Activated T-helper 1 cell treated with anti-CD3 and anti-CD28 coated beads, Interleukin-2, amount 50 U/mL, for 16 hours (primary cell): ENCODE measurements around the gene RFTN1.

ENCODE experiments used
- DNase-seq, 2 donors: peaks; one replicate each; pipeline ENCODE4 v3.0.0-alpha.2; 2020; ENCODE audit warnings: low read depth in 1 of 2, low spot score in 1 of 2

RFTN1 gene

DNA sequence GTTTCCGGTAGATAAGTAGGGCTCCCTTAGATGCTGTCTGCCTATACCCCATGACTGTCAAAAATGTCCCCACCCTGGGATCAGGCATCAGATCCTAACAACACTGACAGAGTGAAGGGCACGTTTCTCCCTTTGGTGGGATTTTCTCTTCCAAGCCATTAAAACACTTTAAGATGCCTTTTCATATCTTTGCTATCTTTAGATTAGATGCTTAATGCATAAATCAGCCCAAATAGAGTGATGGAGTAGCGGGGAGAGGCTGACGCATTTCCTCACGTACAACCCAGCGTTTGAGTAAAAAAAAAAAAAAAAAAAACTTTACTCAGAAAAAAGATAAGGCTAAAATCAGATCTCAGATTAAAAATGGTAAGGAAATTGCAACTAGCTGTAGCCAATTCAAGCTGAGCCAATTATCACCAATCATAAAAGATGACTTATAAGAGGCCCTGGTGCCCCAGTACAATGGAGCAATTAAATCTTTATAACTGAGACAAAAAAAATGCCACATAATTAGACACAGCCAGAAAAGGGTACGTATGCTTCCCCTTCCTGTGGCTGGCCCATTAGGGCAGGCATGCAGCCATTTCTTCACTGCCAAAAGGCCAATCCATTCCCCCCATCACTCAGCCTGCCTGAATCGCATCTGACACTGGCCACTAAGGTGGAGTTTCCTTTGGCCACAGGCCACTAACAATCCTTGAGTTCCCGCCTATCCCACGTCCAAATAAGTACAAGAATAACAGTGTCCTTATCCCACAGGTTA, 45.0 kb downstream of the RFTN1 start:
- no peak for DNase-seq

DNA sequence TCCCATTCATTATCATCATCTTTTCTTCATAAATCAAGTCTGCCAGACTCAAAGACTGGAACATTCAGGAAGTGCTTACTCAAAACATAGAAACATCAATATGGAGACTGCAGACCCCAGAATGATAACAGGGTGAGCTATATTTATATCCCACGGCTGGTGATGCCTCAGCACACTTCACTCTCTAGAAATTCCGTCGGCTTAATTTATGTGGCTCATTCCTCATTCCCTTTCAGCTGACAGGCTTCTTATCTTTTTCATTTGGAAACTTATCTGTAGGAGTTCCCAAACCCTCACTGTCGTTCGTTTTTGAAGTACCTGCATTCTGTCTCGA, 45.5 kb downstream of the RFTN1 start:
- no peak for DNase-seq

DNA sequence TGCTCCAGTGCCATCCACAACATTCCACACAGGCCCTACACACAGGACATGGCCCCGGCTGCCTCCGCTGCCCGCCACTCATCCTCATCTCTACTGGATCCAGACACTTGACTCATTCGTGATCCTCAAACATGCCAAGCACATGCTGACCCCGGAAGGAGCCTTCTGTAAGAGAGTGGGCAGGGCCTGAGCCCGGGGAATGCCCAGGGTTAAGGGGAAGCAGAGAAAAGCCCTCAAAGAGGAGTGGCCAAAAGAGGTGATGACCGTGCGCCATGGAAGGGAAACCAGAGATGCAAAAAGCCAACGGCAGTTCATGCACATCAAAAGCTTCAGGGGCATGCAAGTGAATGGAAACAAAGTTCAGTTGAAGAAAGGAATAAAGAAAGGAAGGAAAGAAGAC, 46.1 kb downstream of the RFTN1 start:
- no peak for DNase-seq

DNA sequence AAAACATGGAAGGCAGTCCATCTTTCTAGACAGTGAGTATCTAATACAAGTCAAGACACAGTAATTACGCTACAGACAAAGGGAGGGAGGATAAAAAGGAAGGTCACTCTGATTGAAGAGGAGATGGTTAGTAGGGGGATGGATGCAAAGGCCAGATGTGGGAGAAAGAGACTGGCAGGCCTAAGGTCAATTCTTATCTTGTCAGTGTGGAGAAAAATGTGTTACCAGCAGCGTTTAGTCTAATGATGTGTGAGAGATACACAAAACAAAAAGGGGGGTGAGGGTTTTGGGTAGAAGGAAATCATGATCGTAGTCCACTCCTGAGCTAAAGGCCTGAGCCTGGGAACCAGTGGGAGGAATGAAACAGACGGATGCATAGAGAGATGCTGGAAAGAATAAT, 46.7 kb downstream of the RFTN1 start:
- DNase-seq: no peak

DNA sequence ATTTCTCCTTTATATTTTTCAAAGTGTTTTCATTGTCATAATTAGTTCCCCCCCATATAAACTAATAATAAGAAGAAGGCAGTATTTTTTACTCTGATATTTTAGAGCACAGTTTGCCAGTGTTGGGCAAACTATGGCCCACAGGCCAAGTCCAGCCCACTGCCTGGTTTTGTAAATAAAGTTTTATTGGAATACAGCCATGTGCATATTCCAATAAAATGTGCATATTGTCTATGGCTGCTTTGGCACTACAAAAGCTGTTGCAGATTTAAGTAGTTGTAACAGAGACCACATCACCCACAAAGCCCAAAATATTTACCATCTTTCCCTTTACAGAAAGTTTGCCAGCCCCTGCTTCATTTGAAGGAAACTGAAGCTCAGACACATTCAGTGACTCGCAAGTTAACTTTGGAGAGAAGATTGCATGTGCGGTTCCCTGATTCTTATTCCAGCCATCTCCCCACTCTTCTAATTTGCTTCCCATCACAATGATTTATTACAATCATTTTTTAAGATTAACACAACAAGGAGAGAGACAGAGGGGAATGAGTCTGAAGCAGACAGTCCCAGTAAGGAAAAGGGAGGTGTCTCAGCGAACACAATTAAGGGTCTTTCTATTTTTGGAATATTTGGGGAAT, 48.9 kb downstream of the RFTN1 start:
- DNase-seq: no peak

DNA sequence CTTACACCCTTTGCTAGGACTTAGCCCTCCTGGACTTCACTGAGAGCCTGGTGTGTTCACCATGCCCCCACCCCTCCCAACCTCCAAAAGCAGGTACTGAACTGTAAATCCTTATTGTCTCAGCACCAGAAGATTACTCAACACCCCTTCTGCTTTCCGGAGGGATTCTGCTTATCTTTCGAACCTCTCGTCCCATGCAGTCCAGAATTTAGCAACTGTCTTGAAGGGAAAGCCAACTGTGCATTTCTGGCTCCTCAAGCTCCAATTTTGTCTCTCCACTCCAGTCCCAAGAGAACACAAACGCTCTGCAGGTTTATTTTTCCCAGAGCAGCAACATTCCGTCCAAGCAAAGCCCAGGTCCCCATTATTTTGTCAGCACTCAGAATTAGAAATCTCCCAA, 49.6 kb downstream of the RFTN1 start:
- DNase-seq: no peak

DNA sequence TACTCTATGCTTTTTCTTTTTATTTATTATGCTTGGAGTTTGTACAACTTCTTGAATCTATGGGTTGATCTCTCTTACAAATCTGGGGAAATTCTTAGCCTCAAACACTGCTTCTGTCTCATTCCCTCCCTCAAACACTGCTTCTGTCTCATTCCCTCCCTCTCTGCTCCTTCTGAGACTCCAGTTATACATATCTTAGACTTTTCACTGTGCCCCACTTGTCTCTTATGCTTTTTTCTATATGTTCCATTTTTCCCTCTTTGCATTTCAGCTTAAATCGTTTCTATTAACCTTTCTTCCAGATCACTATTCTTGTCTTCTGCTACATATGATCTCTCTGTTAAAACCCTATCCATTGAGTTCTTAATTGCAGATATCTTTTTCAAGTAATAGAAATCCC, 50.4 kb downstream of the RFTN1 start:
- no peak for DNase-seq

DNA sequence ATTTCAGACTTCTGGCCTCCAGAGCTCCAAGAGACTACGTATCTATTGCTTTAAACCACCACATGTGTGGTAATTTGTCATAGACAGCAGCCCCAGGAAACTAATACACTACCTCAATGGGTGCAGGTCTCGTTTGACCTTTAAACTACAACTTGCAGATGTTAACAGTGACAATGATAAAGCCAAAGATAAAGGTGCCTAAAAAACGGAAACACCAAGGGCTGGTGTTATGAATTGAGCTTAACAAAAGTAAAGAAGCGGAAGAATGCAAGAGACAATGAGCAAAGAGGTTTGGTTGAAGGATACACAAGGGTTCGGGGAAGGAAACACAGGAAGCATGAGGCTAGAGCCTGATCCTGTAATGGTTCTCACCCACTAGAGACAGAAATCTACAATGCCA, 50.8 kb downstream of the RFTN1 start:
- DNase-seq: no peak

DNA sequence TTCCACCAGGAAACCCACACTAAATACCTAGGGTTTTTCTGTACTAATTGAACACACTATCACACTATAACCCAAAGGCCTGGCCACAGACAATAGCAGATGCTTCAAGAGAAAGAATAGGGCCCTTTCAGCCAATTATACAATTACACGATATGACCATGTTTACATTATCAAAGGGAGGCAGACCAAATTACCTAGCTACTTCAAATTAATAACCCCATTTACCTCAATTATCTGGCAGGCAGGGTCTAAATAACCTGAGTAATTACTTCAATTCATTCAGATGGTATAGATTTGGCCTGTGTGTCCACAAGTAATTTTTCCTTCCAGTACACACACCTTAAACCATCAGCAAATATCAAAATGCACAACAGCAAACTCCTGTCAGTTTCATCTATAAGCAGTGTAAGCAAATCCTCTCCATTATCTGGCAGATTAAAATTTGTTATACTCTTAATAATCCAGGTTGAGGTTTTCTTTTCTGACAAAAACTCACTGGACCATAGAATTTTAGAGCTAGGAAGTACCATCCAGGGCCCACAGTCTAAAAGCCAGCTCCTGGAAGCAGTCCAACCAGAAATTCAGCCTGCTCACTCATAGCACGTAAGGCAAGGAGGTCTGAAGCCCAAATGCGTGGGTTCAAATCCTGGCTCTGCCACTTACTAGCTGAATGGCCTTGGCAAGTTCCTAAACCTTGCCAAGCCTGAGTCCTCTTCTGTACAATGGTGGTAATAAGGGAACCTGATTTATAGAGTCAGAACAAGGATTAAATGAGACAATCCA, 51.8 kb downstream of the RFTN1 start:
- DNase-seq: no peak

DNA sequence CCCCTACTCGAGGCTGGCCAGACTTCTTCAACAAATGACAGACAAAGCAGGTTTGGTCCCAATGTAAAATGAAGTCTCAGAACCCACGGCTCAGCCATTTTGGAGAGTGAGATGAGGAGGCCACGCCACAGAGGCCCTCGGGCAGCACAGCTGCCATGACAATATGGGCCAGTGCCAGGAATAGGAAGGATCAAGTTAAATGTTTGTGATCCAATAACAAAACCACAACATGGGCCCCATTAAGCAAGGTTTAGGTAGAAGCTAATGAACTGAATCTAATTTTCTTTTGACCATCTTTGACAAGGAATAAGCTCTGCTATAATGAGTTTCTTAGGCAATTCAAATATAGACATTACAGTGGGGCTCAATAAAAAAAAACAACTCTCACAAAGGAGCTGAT, 52.6 kb downstream of the RFTN1 start:
- DNase-seq: no peak

DNA sequence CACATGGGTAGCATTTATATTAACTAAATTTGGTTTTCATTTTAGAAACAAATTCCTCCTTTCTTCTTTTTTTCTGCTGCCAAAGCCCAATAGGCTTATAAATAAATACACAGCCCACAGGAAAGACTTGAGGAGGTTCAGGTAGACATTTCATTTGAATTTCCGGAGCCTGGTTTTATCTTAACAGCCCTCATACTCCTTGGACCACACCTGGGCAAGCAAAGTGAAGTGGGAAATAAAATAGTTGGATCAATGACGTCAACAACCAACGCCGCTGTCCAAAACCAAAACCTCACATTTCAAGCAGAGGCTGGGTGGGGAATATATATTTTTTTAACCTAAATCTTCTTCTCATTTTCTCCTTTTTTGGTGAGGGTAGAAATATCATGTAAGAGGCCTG, 53.2 kb downstream of the RFTN1 start:
- DNase-seq: no peak

DNA sequence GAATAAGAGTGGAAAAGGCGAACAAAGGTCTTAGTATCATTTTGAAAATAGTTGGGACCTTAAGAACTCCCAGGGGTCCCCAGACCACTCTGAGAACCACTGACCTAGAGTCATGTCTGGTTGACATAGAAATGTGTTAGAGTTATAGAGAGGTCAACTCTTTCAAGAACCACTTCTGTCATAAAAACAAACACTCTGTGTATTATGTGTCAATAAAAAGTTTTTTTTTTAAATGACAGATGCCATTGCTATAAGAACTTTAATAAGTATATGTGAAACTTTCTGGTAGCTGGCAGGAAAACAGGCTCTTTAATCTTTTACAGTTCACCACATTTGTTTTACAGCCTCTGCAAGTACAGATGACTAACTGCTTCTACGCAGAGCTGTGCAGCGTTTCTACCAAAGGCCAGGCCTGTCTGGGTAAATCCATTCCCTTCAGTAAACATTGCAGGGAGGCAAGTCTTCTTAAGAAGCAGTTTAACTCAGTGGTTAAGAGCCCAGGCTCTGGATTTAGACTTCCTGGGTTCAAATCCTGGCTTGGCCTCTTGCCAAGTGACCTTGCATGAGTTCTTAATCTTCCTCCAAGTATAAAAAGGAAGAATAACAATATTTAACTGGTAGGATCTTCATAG, 56.6 kb downstream of the RFTN1 start:
- no peak for DNase-seq

DNA sequence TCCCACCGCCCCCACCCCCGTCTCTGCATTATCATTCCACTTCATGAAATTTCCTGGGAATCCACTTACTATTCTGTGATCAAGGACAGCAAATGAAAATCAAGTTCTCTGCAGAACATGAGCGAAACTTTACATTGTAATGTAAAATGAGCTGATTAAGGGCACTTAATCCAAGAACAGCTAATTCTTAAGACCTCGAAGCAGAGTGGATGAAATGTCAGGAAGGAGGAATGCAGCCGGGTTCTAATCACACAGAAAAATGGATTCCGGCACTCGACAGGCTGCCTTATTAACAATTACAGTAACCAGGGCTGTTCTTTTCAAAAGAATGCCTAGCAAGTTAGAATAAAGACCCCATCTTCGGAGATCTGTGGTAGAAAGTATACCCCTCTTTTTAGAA, 57.5 kb downstream of the RFTN1 start:
- DNase-seq: no peak

DNA sequence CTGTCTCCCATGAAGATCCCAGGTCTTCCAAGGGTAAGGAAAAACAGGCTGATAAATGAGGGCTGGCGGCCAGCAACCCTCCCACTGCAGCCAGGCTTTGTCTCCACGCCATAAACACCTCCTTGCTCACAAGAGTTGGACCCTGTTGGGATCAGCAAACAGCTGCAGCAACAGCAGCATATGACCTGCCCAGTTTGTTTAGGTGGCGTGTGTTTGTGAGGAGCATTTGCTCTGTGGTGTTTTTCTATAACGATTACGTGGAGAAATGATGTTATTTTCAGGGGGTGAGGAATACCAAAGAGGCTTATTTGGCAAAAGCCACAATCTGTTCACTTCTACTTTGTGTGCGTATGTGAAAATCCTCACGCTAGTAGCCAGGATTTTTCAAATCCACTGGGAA, 58.5 kb downstream of the RFTN1 start:
- DNase-seq: no peak

DNA sequence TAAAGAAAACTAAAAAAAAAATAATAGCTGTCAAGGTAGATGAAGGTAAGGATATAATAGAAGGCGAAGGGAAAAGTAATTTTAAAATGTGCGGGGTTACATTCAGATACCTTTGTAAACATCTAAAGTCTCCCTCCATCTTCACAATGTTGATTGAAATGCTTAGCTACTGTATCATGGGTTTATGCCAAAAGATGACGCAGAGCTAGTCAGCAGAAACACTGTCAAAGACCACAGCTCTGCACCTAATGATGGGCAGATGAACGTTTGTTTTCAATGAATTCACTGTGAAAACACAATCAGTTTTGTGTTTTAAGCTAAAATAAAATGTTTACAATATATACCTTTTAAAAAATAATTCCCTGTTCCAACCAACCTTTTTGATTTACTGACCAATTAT, 61.2 kb downstream of the RFTN1 start:
- no peak for DNase-seq

DNA sequence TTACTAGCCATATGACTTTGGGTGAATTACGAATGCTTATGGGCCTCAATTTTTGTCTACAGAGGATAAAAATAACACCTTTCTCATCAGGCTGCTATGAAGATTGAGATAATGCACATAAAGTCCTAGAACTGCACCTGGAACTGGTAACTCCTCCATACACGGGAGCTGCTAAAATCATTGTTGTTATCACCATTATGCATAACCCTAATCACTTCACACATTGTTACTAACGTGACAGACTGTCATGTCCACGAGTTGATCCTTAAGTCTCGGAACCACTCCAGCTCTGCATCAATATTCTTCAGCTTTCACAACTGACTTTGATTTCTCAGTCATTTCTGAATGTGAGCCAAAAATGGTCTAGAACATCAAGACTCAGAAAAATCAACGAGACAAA, 64.1 kb downstream of the RFTN1 start:
- DNase-seq: no peak

DNA sequence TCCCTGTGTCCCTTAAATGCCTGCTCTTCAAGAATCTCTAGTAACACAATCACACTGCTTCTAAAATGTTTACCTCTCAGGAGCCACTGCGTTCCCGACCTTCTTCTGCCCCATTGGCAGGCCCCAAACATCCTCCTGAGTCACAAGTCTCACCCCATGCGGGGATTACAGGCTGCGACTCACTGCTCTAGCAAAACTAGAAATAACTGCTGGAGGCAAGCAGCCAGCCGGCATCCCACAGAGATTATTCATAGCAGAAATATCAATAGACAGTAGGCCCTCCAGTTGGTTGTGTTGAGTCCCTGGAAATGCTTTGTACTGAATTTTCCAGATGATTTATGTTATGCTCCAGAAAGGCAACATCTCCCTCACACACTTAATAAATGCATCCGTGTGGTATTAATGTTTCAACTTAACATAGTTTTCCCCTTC, 64.8 kb downstream of the RFTN1 start:
- no peak for DNase-seq

DNA sequence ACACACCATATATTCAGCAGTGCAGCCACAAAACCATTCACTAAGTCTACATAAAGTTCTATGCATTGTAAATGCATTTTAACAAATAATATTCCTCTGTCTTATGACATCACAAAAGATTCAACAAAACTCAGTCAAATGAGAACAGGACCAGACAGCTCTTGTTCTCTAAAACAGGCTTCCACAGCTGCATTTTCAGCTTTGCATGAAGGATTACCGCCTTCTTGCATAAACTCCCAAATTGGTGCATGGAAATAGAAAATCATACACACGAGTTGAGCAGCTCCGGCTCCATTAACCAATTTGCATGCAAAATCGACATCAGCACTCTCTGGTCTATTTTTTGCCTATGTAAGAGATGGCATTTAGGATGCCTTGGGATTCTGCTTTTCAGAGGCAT, 66.4 kb downstream of the RFTN1 start:
- DNase-seq: no peak

DNA sequence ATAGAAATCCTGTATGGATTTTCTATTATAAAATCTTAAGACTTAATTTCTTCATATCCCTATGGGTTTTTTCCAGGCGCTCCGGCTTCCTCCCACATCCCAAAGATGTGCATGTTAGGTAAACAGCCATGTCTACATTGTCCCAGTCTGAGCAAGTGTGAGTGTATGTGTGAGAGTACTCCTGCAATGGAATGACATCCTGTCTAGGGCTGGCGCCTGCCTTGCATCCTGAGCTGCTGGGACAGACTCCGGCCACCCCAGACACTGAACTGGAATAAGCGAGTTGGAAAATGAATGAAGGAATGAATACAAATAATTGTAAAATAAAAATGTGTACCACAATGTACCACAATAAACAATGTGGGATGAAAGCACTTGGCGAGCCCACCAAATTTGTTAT, 69.2 kb downstream of the RFTN1 start:
- DNase-seq: no peak

DNA sequence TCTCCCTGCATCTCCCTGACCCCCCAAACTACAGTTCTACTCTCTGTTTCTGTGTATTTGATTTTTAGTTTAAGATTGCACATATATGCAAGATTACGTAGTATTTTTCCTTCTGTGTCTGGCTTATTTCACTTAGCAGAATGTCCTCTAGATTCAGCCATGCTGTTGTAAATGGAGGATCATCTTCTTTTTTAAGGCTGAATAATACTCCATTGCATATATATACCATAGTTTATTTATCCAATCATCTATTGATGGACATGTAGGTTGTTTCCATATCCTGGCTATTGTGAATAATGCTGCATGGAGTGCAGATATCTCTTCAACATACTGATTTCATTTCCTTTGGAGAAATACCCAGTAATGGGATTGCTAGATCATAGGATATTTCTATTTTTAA, 70.8 kb downstream of the RFTN1 start:
- no peak for DNase-seq

DNA sequence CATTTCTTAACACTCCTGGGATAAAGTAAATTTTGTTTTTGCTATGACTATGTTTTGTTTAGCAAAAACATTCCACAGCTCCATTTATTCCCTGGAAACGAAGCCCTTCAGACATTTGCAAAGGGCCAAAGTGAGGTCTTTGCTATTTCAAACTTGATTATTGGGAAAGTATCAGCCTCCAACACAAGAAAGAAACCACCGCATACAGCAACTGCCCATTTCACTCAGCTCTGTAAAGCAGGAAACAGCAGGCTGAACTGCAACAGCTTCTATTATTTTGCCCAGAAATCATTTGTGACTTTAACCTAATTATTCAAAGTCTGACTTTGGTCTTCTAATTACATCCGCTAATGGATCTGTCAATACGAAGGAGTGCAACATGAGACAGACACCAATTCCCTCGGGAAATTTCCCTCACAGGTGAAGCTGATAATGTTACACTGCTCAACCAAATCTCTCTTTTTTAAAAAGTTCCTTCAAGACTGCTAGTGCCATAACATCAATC, 72.1 kb downstream of the RFTN1 start:
- DNase-seq: no peak
